HEK293T (cell line): ENCODE data around the gene CTTNBP2.

Experiments
- ARNT ChIP-seq: fragments of 450-650 bp; IDR thresholded peaks from 2 replicates; pipeline ENCODE4 v1.6.1; 2017; ENCODE audit warnings: mild to moderate bottlenecking
- BHLHE40 ChIP-seq: fragments of 450-650 bp; IDR thresholded peaks from 2 replicates; pipeline ENCODE4 v1.6.1; 2016; ENCODE audit warnings: mild to moderate bottlenecking, moderate library complexity, borderline replicate concordance
- CTBP1 ChIP-seq: fragments of 450-650 bp; IDR thresholded peaks from 2 replicates; pipeline ENCODE4 v1.6.1; 2016; ENCODE audit warnings: borderline replicate concordance
- ELF4 ChIP-seq: fragments of 450-650 bp; IDR thresholded peaks from 2 replicates; pipeline ENCODE4 v1.6.1; 2017; ENCODE audit warnings: antibody characterized with exemption
- FOXA1 ChIP-seq: fragments of 450-650 bp; IDR thresholded peaks from 2 replicates; pipeline ENCODE4 v1.6.1; 2016; ENCODE audit warnings: mild to moderate bottlenecking
- FOXK2 ChIP-seq: fragments of 450-650 bp; IDR thresholded peaks from 2 replicates; pipeline ENCODE4 v1.6.1; 2016; ENCODE audit warnings: mild to moderate bottlenecking
- FOXM1 ChIP-seq: fragments of 450-650 bp; IDR thresholded peaks from 2 replicates; pipeline ENCODE4 v1.6.1; 2017; ENCODE audit warnings: mild to moderate bottlenecking, borderline replicate concordance
- HDGF ChIP-seq: fragments of 450-650 bp; IDR thresholded peaks from 2 replicates; pipeline ENCODE4 v1.6.1; 2017; ENCODE audit warnings: antibody characterized with exemption, borderline replicate concordance
- L3MBTL2 ChIP-seq: fragments of 450-650 bp; conservative IDR thresholded peaks from 2 replicates; pipeline ENCODE4 v1.6.1; 2016; ENCODE audit warnings: mild to moderate bottlenecking
- LEF1 ChIP-seq: fragments of 450-650 bp; IDR thresholded peaks from 2 replicates; pipeline ENCODE4 v1.6.1; 2017; ENCODE audit warnings: mild to moderate bottlenecking, borderline replicate concordance
- NFRKB ChIP-seq: fragments of 450-650 bp; IDR thresholded peaks from 2 replicates; pipeline ENCODE4 v1.6.1; 2016; ENCODE audit warnings: mild to moderate bottlenecking, moderate library complexity
- SP1 ChIP-seq: fragments of 450-650 bp; IDR thresholded peaks from 2 replicates; pipeline ENCODE4 v1.6.1; 2017
- SUZ12 ChIP-seq: fragments of 450-650 bp; IDR thresholded peaks from 2 replicates; pipeline ENCODE4 v1.6.1; 2016; ENCODE audit warnings: mild to moderate bottlenecking
- ZNF384 ChIP-seq: fragments of 450-650 bp; IDR thresholded peaks from 2 replicates; pipeline ENCODE4 v1.6.1; 2016

DNA sequence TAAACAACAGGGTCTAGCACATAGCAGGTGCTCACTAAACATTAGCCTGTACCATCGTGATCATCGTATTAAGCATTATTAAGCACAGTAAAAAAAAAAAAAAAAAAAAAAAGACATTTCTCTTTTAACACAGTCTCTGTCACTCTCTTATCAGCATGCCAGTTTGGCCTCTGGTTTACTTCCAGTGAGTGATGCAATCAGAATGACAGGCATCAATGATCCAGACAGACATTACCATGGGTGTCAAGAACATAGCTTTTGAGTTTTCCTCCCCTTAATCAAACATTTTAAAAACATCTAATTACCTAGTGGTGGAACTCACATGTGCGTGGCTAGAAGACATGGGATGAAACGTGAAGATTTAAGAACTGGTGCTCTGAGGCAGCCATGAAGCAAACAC, 115.8 kb downstream of the CTTNBP2 start:
- TF ChIP-seq FOXM1 (no peak), SP1 (no peak), ARNT (no peak), NFRKB (no peak), FOXA1 (no peak), ELF4 (no peak), BHLHE40 (no peak), LEF1 (no peak), SUZ12 (no peak), L3MBTL2 (no peak), FOXK2 (no peak), HDGF (no peak), CTBP1 (no peak), ZNF384 (no peak)
